ENCODE data around the gene POLN. TPM values are rescaled to one million over a fixed set of nuclear protein-coding genes. Genes with fewer than 3 reads are reported as not detected.

The POLN gene
- polyA plus RNA-seq, 2 of the 4 experiments (the other 2 are of a cell fraction), result 2.4 to 2.9 TPM

DNA sequence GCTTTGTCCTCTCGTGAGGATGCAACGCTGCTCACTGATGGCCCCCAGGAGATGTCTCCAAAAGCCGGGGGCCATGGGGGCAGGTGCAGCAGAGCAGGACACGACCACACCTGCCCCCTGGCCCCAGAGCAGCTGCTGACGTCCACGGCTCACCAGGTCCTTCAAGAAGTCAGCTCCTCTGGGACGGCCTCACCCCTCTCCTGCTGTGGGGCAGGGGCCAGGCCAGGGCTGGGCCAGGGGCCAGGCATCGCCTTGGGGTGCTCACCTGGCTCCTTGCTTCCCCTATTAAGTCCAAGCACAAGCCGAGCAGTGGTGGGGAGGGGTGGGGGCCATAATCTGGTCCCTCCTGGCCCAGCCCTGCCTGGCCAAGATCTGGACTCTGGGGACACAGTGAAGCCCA is 48.6 kb upstream of the POLN start:
- CTCF ChIA-PET, result interaction anchor here (1.5 kb wide), 1 partner anchor 34 kb away, joined by 3 read pairs; no protein-coding TSS in a partner anchor
- H3K27ac ChIP-seq, result no peak overlapping the region
- POLR2A ChIA-PET, result no interaction called here
- no peak overlapping the region for H3K4me3 ChIP-seq
- H3K9me3 ChIP-seq, result no peaks in the 10 kb centered on the region
- H3K4me2 ChIP-seq, result no peak overlapping the region
- no peak for ATAC-seq
- no peak for DNase-seq (ENCODE audit: low read depth in 1 of 2, low spot score in 1 of 2)
- 93% methylated on average over 3 of the region's 9 CpGs for WGBS (ENCODE audit: missing lambda C conversion rate)
- no peak for TF ChIP-seq TFCP2L1 (CRISPR knock-in tag; IDR thresholded peaks at IDR 0.05)
- TF ChIP-seq ZSCAN20 (CRISPR knock-in tag; IDR thresholded peaks at IDR 0.05), result no peak
- no peak for TF ChIP-seq RFX5 (IDR thresholded peaks at IDR 0.05)
- TF ChIP-seq NFE2L2 (conservative IDR thresholded peaks at IDR 0.05; ENCODE audit: low read length), result no peak
- TF ChIP-seq HEYL (CRISPR knock-in tag; IDR thresholded peaks at IDR 0.05), result no peak
- TF ChIP-seq JUN (IDR thresholded peaks at IDR 0.05), result no peak
- no peak for TF ChIP-seq CEBPB (IDR thresholded peaks at IDR 0.05)
- TF ChIP-seq ZC3H11A (IDR thresholded peaks at IDR 0.05), result no peak
- TF ChIP-seq, protein P1, sequence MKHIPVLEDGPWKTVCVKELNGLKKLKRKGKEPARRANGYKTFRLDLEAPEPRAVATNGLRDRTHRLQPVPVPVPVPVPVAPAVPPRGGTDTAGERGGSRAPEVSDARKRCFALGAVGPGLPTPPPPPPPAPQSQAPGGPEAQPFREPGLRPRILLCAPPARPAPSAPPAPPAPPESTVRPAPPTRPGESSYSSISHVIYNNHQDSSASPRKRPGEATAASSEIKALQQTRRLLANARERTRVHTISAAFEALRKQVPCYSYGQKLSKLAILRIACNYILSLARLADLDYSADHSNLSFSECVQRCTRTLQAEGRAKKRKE (CRISPR knock-in tag; IDR thresholded peaks at IDR 0.05; ENCODE audit: low read depth), result no peak
- TF ChIP-seq, protein P2, sequence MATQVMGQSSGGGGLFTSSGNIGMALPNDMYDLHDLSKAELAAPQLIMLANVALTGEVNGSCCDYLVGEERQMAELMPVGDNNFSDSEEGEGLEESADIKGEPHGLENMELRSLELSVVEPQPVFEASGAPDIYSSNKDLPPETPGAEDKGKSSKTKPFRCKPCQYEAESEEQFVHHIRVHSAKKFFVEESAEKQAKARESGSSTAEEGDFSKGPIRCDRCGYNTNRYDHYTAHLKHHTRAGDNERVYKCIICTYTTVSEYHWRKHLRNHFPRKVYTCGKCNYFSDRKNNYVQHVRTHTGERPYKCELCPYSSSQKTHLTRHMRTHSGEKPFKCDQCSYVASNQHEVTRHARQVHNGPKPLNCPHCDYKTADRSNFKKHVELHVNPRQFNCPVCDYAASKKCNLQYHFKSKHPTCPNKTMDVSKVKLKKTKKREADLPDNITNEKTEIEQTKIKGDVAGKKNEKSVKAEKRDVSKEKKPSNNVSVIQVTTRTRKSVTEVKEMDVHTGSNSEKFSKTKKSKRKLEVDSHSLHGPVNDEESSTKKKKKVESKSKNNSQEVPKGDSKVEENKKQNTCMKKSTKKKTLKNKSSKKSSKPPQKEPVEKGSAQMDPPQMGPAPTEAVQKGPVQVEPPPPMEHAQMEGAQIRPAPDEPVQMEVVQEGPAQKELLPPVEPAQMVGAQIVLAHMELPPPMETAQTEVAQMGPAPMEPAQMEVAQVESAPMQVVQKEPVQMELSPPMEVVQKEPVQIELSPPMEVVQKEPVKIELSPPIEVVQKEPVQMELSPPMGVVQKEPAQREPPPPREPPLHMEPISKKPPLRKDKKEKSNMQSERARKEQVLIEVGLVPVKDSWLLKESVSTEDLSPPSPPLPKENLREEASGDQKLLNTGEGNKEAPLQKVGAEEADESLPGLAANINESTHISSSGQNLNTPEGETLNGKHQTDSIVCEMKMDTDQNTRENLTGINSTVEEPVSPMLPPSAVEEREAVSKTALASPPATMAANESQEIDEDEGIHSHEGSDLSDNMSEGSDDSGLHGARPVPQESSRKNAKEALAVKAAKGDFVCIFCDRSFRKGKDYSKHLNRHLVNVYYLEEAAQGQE (IDR thresholded peaks at IDR 0.05), result no peak
- no peaks in the 10 kb centered on the region for H3K4me1 ChIP-seq
- no peak for FAIRE-seq

DNA sequence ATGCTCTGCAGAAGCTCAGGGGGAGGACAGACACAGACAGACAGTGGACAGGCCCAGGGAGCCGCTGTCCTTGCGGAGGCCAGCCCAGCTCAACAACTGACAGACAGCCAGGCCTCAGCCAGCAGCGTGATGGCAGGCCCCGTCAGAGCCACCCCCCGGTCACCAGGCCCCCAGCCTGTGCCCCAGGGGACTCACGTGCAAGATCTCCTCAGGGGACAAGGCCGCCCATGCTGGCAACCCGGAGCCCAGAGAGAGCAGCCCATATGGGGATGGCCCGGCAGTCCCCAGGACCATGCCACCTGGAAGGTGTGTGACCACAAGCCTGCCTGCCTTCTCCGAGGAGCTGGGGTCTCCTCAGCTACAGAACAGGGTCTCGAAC is 48.0 kb upstream of the POLN start:
- WGBS (ENCODE audit: missing lambda C conversion rate), result 83% methylated on average over 2 of the region's 11 CpGs
- Histone ChIP-seq H3K9me3 (no peaks in the 10 kb centered on the region), H3K4me2 (no peak overlapping the region), H3K4me3 (no peak overlapping the region), H3K4me1 (no peaks in the 10 kb centered on the region), H3K27ac (no peak overlapping the region)
- FAIRE-seq (no peak), DNase-seq (ENCODE audit: low read depth in 1 of 2, low spot score in 1 of 2) (no peak), ATAC-seq (no peak)
- ChIA-PET POLR2A (no interaction called here), CTCF (interaction anchor here (1.1 to 1.5 kb wide), 2 partner anchors 9 to 33 kb away, joined by 3 read pairs; no protein-coding TSS in a partner anchor)
- TF ChIP-seq HEYL (CRISPR knock-in tag; IDR thresholded peaks at IDR 0.05), result no peak
- TF ChIP-seq CHD2 (IDR thresholded peaks at IDR 0.05; ENCODE audit: low read length, partially characterized antibody), result no peak
- TF ChIP-seq HOXB5 (CRISPR knock-in tag; IDR thresholded peaks at IDR 0.05), result no peak
- no peak for TF ChIP-seq RARB (CRISPR knock-in tag; IDR thresholded peaks at IDR 0.05)
- TF ChIP-seq, protein P3, sequence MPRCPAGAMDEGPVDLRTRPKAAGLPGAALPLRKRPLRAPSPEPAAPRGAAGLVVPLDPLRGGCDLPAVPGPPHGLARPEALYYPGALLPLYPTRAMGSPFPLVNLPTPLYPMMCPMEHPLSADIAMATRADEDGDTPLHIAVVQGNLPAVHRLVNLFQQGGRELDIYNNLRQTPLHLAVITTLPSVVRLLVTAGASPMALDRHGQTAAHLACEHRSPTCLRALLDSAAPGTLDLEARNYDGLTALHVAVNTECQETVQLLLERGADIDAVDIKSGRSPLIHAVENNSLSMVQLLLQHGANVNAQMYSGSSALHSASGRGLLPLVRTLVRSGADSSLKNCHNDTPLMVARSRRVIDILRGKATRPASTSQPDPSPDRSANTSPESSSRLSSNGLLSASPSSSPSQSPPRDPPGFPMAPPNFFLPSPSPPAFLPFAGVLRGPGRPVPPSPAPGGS (IDR thresholded peaks at IDR 0.05), result no peak
- TF ChIP-seq, protein P1 (CRISPR knock-in tag; IDR thresholded peaks at IDR 0.05; ENCODE audit: low read depth), result no peak
- TF ChIP-seq, protein P2 (IDR thresholded peaks at IDR 0.05), result no peak
- TF ChIP-seq, protein P4, sequence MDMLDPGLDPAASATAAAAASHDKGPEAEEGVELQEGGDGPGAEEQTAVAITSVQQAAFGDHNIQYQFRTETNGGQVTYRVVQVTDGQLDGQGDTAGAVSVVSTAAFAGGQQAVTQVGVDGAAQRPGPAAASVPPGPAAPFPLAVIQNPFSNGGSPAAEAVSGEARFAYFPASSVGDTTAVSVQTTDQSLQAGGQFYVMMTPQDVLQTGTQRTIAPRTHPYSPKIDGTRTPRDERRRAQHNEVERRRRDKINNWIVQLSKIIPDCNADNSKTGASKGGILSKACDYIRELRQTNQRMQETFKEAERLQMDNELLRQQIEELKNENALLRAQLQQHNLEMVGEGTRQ (IDR thresholded peaks at IDR 0.05), result no peak
- TF ChIP-seq CEBPB (IDR thresholded peaks at IDR 0.05), result no peak
